HG03342 (cell line): ENCODE measurements around the gene JCAD.
A peak's percentile ranks its signal among the peaks of the same experiment; 100 is the strongest.
"Not testable (repeated sequence)": the region's sequence is repeated elsewhere in the genome, so short reads cannot be mapped to it uniquely, and the experiment has no call there.

Experiments
- ATAC-seq: cut with Tn5 transposase; IDR thresholded peaks from one replicate; pipeline ENCODE4 v1.9.1; 2021; ENCODE audit warnings: mild to moderate bottlenecking, moderate library complexity; ENCODE audit not compliant: unreplicated experiment

The JCAD gene

GRCh38 chr10:30027057-30028005, 32.1 kb downstream of the JCAD start:
- peak; percentile 80 for ATAC-seq

DNA sequence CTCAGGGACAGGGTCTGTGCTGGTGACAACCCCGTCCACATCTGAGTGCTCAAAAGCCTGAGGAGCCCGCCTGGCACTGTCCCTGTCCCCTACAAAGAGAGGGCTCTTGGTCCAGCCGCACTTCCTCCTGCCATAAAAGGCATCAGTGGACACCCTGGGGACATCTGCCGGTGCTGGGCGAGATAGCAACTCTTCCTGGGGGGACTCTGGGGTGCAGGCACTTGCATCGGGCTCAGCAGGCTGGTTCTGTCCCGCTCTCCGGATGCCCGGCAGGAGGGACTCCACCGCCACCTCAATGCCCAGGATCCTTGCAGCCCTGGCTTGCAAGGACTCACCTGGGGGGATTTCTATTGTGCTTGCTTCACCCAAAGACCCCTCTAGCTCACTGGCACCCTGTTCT, 32.8 kb downstream of the JCAD start:
- no peak for ATAC-seq

- no peak for ATAC-seq
Measured at GRCh38 chr10:30026080-30026479, 33.3 kb downstream of the JCAD start.

DNA sequence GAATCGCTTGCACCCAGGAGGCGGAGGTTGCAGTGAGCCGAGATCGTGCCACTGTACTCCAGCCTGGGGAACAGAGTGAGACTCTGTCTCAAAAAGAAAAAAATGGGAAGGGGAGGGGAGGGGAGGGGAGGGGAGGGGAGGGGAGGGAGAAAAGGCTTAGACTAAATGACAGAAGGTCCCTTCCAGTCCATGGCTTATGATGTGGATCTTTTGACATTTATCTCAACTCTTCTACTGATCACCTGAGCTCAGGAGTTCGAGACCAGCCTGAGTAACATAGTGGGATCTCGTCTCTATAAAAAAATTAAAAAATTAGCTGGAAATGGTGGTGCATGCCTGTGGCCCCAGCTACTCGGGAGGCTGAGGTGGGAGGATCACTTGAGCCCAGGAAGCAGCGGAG, 34.0 kb downstream of the JCAD start:
- not testable (repeated sequence) for ATAC-seq

DNA sequence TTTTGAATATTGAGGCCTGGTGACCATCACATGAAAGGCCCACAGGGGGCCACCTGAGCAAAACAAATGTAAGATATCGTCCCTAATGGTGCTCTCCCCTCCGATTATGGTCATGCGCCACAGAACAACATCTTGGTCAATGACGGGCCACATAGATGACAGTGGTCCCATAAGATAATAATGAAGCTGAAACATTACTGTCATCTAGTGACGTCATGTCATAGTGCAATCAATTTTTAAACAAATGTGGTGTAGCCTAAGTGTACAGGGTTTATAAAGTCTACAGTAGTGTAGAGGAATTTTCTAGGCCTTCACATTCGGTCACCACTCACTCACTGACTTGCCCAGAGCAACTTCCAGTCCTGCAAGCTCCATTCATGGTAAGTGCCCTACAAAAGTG, 36.8 kb downstream of the JCAD start:
- no peak for ATAC-seq

GRCh38 chr10:30019468-30019867, 39.9 kb downstream of the JCAD start:
- ATAC-seq = no peak

DNA sequence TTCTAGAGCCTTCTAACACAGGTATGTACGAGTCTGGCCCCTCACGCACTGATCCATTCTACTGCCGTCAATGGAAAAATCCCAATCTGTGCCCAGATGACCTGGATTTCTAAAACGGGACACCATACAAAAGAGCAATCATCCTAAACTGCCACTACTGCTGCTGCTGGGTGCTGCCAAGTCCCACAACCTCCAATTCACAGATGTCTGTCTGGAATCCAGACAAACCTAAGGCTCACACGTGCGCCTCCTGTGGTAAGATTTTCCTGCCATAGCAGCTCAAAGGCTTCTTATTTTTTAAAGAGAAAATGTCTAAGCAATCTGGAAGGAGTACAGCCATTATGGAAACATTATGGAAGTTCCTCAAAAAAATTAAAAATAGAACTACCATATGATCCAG, 40.9 kb downstream of the JCAD start:
- no peak for ATAC-seq

DNA sequence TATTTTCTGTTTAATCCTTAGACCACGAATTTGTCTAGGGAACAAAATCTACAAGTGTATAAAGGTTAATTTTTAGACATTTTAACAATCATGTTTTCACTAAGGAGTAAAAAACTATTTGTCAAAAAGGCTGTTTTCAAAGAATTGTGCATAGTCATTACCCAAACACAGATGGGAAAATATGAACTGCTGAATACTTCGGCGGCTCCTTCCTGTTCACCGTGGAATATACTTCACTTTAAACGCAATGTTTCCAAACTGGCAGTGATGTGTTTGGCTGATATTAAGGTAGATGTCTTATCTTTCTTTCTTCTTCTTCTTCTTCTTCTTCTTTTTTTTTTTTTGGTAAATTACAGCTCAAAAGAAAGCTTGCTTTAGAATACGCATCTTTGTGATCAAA, 41.4 kb downstream of the JCAD start:
- no peak for ATAC-seq

- no peak for ATAC-seq
Measured at GRCh38 chr10:30017556-30017955, 41.8 kb downstream of the JCAD start.

DNA sequence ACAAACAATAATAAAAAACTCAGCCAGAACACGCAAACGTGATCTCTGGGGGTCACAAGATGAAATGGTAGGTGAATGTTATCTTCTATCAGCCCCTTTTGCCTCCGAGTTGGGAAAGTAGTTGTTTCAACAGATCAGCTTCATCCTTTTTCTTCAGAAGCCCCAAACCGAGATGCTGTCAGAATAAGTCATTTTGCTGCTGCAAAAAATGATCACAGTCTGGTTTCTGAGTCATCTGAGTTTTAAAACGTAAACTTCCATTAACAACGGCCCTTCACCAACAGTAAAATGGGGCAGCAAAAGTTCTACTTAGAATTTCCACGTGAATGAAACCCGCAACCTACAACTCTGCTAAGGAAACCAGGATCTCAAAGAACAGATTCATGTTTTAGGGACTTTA, 44.9 kb downstream of the JCAD start:
- ATAC-seq = no peak

GRCh38 chr10:30013757-30014156, 45.6 kb downstream of the JCAD start:
- ATAC-seq = no peak

DNA sequence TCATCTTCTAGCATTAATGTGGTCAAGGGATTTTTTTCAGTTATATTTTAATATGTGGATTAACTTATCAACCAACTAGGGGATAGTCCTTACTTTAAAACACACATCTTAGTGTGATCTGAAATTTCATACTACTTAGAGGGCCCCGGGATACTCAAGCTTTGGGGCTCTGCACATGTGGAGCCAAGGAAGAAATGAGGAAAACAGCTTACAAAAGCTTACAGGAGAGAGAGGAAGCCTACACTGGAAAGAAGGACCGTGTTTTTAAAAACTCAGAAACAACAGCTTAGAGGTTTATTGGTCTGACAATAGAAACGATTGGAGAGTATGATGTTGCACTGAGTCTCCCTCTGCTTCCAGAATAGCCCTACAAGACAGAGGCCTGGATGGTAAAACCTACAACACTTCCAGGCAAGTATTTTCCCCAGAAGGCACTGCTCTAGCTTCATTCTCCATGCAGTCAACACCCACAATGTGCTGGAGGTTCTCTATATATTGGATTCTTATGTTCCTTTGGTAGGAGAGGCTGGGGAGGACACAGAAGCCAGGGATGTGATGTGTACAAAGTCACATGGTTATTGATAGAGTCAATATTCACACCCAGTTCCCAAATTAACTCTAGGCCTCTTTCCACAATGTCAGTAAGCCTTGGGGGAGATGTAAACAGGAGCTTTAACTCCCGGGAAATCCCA, 47.3 kb downstream of the JCAD start:
- no peak for ATAC-seq

DNA sequence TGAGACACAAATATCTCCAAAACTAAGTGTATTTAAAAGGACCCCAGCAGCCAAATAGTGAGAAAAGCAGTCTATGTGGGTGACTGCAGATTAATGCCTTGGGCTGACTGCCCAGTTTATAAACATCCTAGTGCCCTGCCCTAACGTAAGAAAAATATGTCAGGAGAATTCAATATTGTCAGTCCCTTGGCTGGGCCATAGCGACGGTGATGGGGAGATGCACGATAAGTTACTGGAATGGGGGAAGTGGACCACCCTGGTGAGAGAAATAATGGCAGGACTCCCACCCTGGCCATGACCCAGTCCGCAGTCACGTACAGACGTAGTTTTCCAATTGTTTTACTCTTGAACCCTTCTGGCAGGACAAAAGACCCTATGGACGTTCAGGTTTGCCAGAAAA, 48.0 kb downstream of the JCAD start:
- ATAC-seq = no peak

GRCh38 chr10:30007406-30007805, 52.0 kb downstream of the JCAD start:
- ATAC-seq = no peak

DNA sequence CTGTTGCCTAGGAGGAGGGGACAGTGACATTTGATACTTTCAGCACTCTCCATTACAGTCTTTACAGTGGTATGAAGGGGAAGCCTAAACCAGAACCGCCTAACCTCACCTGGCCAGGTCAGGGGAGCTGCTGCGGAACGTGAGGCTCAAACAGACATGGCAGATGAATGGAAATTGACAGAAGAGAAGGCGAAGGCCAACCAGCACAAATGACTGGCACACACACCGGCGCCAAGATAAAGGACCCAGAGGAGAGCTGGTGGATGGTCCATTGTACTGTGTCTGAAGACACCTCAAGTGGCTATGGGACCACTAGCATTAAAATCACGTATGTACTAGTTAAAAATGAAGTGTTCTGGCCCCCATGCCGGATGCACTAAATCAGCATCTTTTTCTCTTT, 53.0 kb downstream of the JCAD start:
- no peak for ATAC-seq

DNA sequence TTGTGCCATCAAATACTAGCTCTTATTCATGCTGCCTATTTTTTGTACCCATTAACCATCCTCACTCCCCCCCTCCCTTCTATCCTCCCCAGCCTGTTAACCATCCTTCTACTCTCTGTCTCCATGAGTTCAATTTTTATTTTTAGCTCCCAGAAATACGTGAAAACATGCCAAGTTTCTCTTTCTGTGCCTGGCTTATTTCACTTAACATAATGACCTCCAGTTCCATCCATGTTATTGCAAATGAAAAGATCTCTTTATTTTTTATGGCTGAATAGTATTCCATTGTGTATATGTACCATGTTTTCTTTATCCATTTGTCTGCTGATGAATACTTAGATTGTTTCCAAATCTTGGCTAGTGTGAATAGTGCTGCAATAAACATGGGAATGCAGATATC, 54.3 kb downstream of the JCAD start:
- ATAC-seq = not testable (repeated sequence)

GRCh38 chr10:30002426-30003266, 56.7 kb downstream of the JCAD start:
- peak; percentile 60 for ATAC-seq

DNA sequence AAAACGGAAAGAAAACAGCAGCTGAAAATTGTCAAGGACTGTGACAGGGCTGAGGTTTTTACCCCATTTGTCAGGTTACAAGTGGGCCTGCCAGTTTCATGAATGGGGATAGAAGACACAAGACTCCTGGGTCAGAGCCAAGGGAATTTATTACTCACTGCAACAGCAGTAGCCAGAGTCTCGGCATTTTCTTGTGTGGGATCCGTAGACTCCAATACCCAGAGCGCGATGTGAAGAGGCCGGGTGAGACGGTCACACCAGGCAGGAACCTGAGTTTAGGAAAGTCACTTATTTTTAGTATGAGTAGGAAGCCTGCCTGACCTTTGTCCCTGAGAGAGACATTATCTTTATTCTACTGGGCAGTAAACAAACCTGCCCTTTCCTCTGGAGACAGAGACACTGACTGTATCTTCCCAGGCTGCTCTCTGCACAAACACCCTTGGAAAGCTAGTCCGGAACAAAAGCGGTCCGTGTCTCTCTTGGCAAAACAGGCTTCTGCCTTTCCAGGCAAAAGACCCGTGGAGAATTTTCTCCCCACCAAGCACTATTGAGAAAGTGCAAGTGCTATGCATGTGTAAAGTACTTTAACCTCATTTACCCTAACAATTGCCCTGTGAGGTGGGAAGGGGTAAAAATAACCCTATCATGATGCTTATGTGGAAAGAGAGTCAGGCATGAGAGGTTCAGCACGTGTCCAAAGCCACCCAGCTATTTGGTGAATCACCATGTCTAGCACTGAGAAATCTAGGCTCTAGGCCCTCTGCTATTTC, 58.4 kb downstream of the JCAD start:
- no peak for ATAC-seq

DNA sequence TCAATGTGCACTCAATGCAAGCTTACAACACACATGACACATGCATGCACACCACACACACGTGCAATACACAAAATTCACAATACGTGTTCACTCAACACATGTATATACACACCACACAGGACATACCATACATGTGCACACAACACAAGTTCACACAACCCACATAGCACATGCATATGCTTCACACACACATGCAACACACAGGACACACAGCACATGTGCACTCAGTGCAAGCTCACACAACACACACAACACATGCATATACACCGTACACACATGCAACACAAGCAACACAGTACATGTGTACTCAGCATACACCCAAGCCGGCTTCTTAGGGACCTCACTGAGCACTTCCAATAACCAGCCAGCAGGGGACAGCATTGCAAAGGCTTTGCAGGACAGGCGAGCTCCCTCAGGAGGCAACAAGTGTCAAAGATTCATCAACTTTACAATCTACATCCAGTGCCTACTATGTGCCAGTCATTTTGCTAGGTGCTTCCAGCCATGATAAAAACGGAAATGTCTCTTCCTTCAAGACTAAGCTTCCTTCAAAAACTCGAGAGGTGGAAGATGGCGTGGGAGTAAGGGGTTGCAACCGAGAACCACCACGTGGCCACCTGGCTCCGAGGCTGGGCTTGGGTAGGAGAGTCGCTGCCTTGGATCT, 61.1 kb downstream of the JCAD start:
- ATAC-seq = peak; percentile 78

DNA sequence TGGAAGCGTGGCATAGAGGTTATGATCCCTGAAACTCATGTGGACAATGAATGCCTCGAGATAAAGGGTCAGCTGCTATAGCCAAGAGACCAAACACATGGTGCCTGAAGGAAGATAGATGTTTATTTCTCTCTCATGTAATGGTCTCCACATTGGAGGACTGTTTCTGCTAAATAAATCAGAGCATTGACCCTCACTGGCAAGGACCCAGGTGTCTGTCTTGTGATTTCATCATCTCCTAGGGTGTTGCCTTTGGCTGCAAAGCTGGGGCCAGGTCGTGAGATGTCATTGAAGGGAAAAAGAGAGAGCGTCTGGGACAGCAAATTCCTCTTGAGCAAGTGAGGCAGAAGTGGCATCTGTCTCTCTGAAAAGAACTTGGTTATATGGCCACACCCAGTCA, 64.6 kb downstream of the JCAD start:
- ATAC-seq = no peak
